HL-60 (cell line): ENCODE results near the gene ACVRL1.

Experiments
- CTCF ChIP-seq: IDR thresholded peaks from one replicate; pipeline ENCODE4 v1.5.1; 2011; ENCODE audit warnings: low read length, control low read depth, inconsistent platforms; ENCODE audit not compliant: insufficient read depth
- GABPA ChIP-seq: IDR thresholded peaks from 2 replicates; pipeline ENCODE4 v1.6.1; 2012; ENCODE audit warnings: low read depth
- REST ChIP-seq: IDR thresholded peaks from 2 replicates; pipeline ENCODE4 v1.6.1; 2012; ENCODE audit warnings: low read depth; ENCODE audit not compliant: insufficient replicate concordance
- SPI1 ChIP-seq: IDR thresholded peaks from 2 replicates; pipeline ENCODE4 v1.6.1; 2012; ENCODE audit warnings: low read depth, mild to moderate bottlenecking, borderline replicate concordance

GRCh38 chr12:51969643-51970042 is 62.3 kb downstream of the ACVRL1 start:
- TF ChIP-seq GABPA, result no peak
- no peak for TF ChIP-seq CTCF
- no peak for TF ChIP-seq SPI1
- no peak for TF ChIP-seq REST
